ENCODE measurements around the gene SYT8.

Gene SYT8

GRCh38 chr11:1857064-1857463 lies 22.3 kb downstream of the SYT8 start:
- DNase-seq (ENCODE audit: low spot score) = no peak
- in situ Hi-C loops (cut with MboI; ENCODE audit: low sequenced_read_pairs, unreplicated experiment) = no loop called here
- no peak for TF ChIP-seq CTCF (IDR thresholded peaks at IDR 0.05; ENCODE audit: borderline replicate concordance, control extremely low read depth, extremely low read depth, insufficient read depth, missing control alignments)

GRCh38 chr11:1858154-1858553 lies 23.4 kb downstream of the SYT8 start:
- DNase-seq (ENCODE audit: low spot score) = no peak
- TF ChIP-seq CTCF (IDR thresholded peaks at IDR 0.05; ENCODE audit: borderline replicate concordance, control extremely low read depth, extremely low read depth, insufficient read depth, missing control alignments) = no peak
- in situ Hi-C loops (cut with MboI; ENCODE audit: low sequenced_read_pairs, unreplicated experiment) = no loop called here

- TF ChIP-seq CTCF (IDR thresholded peaks at IDR 0.05; ENCODE audit: borderline replicate concordance, control extremely low read depth, extremely low read depth, insufficient read depth, missing control alignments) = no peak
- no peak for DNase-seq (ENCODE audit: low spot score)
- in situ Hi-C loops (cut with MboI; ENCODE audit: low sequenced_read_pairs, unreplicated experiment) = no loop called here
Measured at GRCh38 chr11:1858576-1858975, 23.8 kb downstream of the SYT8 start.

GRCh38 chr11:1859004-1859403 lies 24.2 kb downstream of the SYT8 start:
- in situ Hi-C loops (cut with MboI; ENCODE audit: low sequenced_read_pairs, unreplicated experiment) = no loop called here
- no peak for TF ChIP-seq CTCF (IDR thresholded peaks at IDR 0.05; ENCODE audit: borderline replicate concordance, control extremely low read depth, extremely low read depth, insufficient read depth, missing control alignments)
- DNase-seq (ENCODE audit: low spot score) = no peak

GRCh38 chr11:1860108-1860507 lies 25.3 kb downstream of the SYT8 start:
- DNase-seq (ENCODE audit: low spot score) = no peak
- no peak for TF ChIP-seq CTCF (IDR thresholded peaks at IDR 0.05; ENCODE audit: borderline replicate concordance, control extremely low read depth, extremely low read depth, insufficient read depth, missing control alignments)
- in situ Hi-C loops (cut with MboI; ENCODE audit: low sequenced_read_pairs, unreplicated experiment) = no loop called here

- TF ChIP-seq CTCF (IDR thresholded peaks at IDR 0.05; ENCODE audit: borderline replicate concordance, control extremely low read depth, extremely low read depth, insufficient read depth, missing control alignments) = no peak
- DNase-seq (ENCODE audit: low spot score) = no peak
- in situ Hi-C loops (cut with MboI; ENCODE audit: low sequenced_read_pairs, unreplicated experiment) = no loop called here
Measured at GRCh38 chr11:1861435-1862411, 26.9 kb downstream of the SYT8 start.

Data from GM13976 (cell line).